CD4-positive, CD25-positive, alpha-beta regulatory T cell (primary cell): ENCODE measurements around the gene RSPH4A. TPM values are rescaled to one million over a fixed set of nuclear protein-coding genes. Genes with fewer than 3 reads are reported as not detected.

ENCODE experiments used
- ATAC-seq, 2 donors: fragments of 150-1000 bp; cut with Tn5 transposase; one replicate each; pipeline ENCODE4 v1.10.0; 2021; ENCODE audit warnings: low read depth in 2 of 2, moderate number of reproducible peaks in 2 of 2, moderate library complexity in 1 of 2
- DNase-seq, 3 donors: peaks; one replicate each; pipeline versions ENCODE4 v3.0.0 to v3.0.0-alpha.2; 2012 to 2022; ENCODE audit warnings: mixed read lengths in 1 of 3
- H3K27ac ChIP-seq: one replicate; pipeline ENCODE4 v1.7.0; 2013; ENCODE audit warnings: mild to moderate bottlenecking, low read length; ENCODE audit not compliant: insufficient read depth, poor library complexity, severe bottlenecking
- H3K27me3 ChIP-seq: one replicate; pipeline ENCODE4 v1.7.0; 2013; ENCODE audit warnings: low read length; ENCODE audit not compliant: control insufficient read depth, insufficient read depth
- H3K36me3 ChIP-seq: one replicate; pipeline ENCODE4 v1.7.0; 2013; ENCODE audit warnings: mild to moderate bottlenecking, low read length, moderate library complexity; ENCODE audit not compliant: control insufficient read depth, insufficient read depth
- H3K4me1 ChIP-seq: 2 replicates; pipeline ENCODE4 v1.7.0; 2013; ENCODE audit warnings: mild to moderate bottlenecking, low read length; ENCODE audit not compliant: insufficient read depth, control insufficient read depth, poor library complexity, severe bottlenecking
- H3K4me3 ChIP-seq: one replicate; pipeline ENCODE4 v1.7.0; 2013; ENCODE audit warnings: low read depth, mild to moderate bottlenecking, low read length, moderate library complexity
- H3K9me3 ChIP-seq, 2 experiments: 1 replicate in 1 of 2; 2 replicates in 1 of 2; pipeline ENCODE4 v1.7.0; 2013; ENCODE audit warnings: low read length in 2 of 2, mild to moderate bottlenecking in 1 of 2, moderate library complexity in 1 of 2; ENCODE audit not compliant: control insufficient read depth in 2 of 2
- H3K27ac Mint-ChIP-seq, 3 donors: one replicate each; pipeline ENCODE4 v1.8.0; 2020 to 2022; ENCODE audit warnings: mild to moderate bottlenecking in 3 of 3, mixed read lengths in 3 of 3, moderate library complexity in 2 of 3
- H3K27me3 Mint-ChIP-seq: one replicate; pipeline ENCODE4 v1.8.0; 2022; ENCODE audit warnings: mild to moderate bottlenecking, mixed read lengths
- H3K36me3 Mint-ChIP-seq: one replicate; pipeline ENCODE4 v1.8.0; 2020; ENCODE audit warnings: mixed read lengths
- H3K4me1 Mint-ChIP-seq, 4 donors: one replicate each; pipeline ENCODE4 v1.8.0; 2020 to 2022; ENCODE audit warnings: mixed read lengths in 4 of 4, mild to moderate bottlenecking in 1 of 4
- H3K4me3 Mint-ChIP-seq, 4 donors: one replicate each; pipeline ENCODE4 v1.8.0; 2020 to 2022; ENCODE audit warnings: mild to moderate bottlenecking in 4 of 4, mixed read lengths in 4 of 4, moderate library complexity in 3 of 4
- H3K9me3 Mint-ChIP-seq, 7 donors: one replicate each; pipeline ENCODE4 v1.8.0; 2020 to 2022; ENCODE audit warnings: mixed read lengths in 7 of 7, mild to moderate bottlenecking in 3 of 7, moderate library complexity in 2 of 7
- polyA plus RNA-seq, 4 donors: library from polyadenylated mRNA; unstranded; fragments of 300-500 nt; fragmentation: Illumina TruSeq; gene quantifications; one replicate each; pipeline ENCODE4 v1.2.3, GENCODE V29; 2021
- total RNA-seq: library from RNA; stranded (reverse); gene quantifications from one replicate; pipeline ENCODE4 v1.2.3, GENCODE V29; 2022

The RSPH4A gene
- total and polyA plus RNA-seq, 5 donors from 2014 or later: 0.08 to 0.52 TPM; not detected in 3

- no peak overlapping the region for H3K27ac ChIP-seq
- H3K36me3 ChIP-seq: peaks cover 11% of the 10 kb centered on the region
- no peak overlapping the region for H3K4me3 ChIP-seq
- peaks cover 0 to 4% (median 0%) of the 10 kb centered on the region in 4 donors for H3K4me1 Mint-ChIP-seq
- H3K27ac Mint-ChIP-seq: no peak overlapping the region
- no peaks in the 10 kb centered on the region for H3K4me1 ChIP-seq
- H3K9me3 ChIP-seq: no peaks in the 10 kb centered on the region
- no peaks in the 10 kb centered on the region for H3K9me3 Mint-ChIP-seq
- no peak for DNase-seq
- no peak overlapping the region for H3K4me3 Mint-ChIP-seq
- H3K27me3 Mint-ChIP-seq: no peaks in the 10 kb centered on the region
- H3K36me3 Mint-ChIP-seq: peaks cover 24% of the 10 kb centered on the region
- ATAC-seq: no peak
- no peaks in the 10 kb centered on the region for H3K27me3 ChIP-seq
Measured at GRCh38 chr6:116631379-116631990, 15.2 kb downstream of the RSPH4A start.

- Histone ChIP-seq H3K36me3 (peaks cover 11% of the 10 kb centered on the region), H3K4me3 (no peak overlapping the region)
- H3K27ac Mint-ChIP-seq: no peak overlapping the region
Measured at GRCh38 chr6:116633685-116634084, 17.4 kb downstream of the RSPH4A start.

GRCh38 chr6:116648156-116648555 lies 31.9 kb downstream of the RSPH4A start:
- H3K4me3 Mint-ChIP-seq: no peak overlapping the region
- peaks cover 18% of the 10 kb centered on the region for H3K36me3 Mint-ChIP-seq
- H3K27me3 ChIP-seq: no peaks in the 10 kb centered on the region
- no peak overlapping the region for H3K4me3 ChIP-seq
- no peaks in the 10 kb centered on the region for H3K4me1 ChIP-seq
- peaks cover 33% of the 10 kb centered on the region for H3K36me3 ChIP-seq
- no peak overlapping the region for H3K27ac ChIP-seq
- no peaks in the 10 kb centered on the region for H3K9me3 ChIP-seq
- H3K27ac Mint-ChIP-seq: no peak overlapping the region
- peaks cover 4 to 22% (median 15%) of the 10 kb centered on the region in 4 donors for H3K4me1 Mint-ChIP-seq
- no peaks in the 10 kb centered on the region for H3K27me3 Mint-ChIP-seq
- ATAC-seq (no peak), DNase-seq (no peak)
- H3K9me3 Mint-ChIP-seq: no peaks in the 10 kb centered on the region

More at GRCh38 chr6:116633685-116634084, 17.4 kb downstream of the RSPH4A start:
- Mint-ChIP-seq H3K4me3 (no peak overlapping the region), H3K36me3 (peaks cover 28% of the 10 kb centered on the region), H3K9me3 (no peaks in the 10 kb centered on the region), H3K4me1 (peaks cover 0 to 4% (median 0%) of the 10 kb centered on the region in 4 donors), H3K27me3 (no peaks in the 10 kb centered on the region)
- no peak for ATAC-seq
- Histone ChIP-seq H3K27ac (no peak overlapping the region), H3K4me1 (no peaks in the 10 kb centered on the region), H3K27me3 (no peaks in the 10 kb centered on the region), H3K9me3 (no peaks in the 10 kb centered on the region)
- DNase-seq: peak in 1 of 3 donors; percentile 21

- no peaks in the 10 kb centered on the region for H3K27me3 Mint-ChIP-seq
- ATAC-seq (no peak), DNase-seq (no peak)
- Histone ChIP-seq H3K4me1 (no peaks in the 10 kb centered on the region), H3K27me3 (no peaks in the 10 kb centered on the region), H3K9me3 (no peaks in the 10 kb centered on the region), H3K36me3 (peaks cover 36% of the 10 kb centered on the region), H3K4me3 (no peak overlapping the region), H3K27ac (no peak overlapping the region)
- H3K4me1 Mint-ChIP-seq: peaks cover 5 to 25% (median 13%) of the 10 kb centered on the region in 4 donors
- no peak overlapping the region for H3K4me3 Mint-ChIP-seq
- no peak overlapping the region for H3K27ac Mint-ChIP-seq
- H3K9me3 Mint-ChIP-seq: no peaks in the 10 kb centered on the region
- peaks cover 18% of the 10 kb centered on the region for H3K36me3 Mint-ChIP-seq
Measured at GRCh38 chr6:116649129-116649528, 32.9 kb downstream of the RSPH4A start.

DNA sequence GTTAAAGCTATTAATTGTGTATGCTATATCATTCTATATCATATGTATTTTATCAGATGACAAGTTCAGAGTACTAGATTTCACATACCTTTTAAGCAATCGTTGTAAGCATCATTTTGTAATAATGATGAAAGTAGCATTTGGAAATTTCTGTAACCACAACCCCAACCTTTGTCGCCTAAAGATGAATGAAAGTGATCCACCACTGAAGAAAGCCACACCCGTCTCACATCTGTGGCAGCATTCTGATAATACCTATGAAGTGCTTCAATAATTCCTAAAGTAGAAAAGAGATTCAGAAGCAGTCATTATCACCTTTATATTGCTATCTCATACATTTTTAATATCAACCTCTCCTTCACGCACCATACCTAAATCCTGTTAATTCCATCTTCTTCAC lies 35.6 kb downstream of the RSPH4A start:
- no peak for ATAC-seq
- Mint-ChIP-seq H3K27ac (peak overlapping the region in 2 of 3 donors; percentile 12 to 43), H3K36me3 (peaks cover 15% of the 10 kb centered on the region), H3K9me3 (no peaks in the 10 kb centered on the region), H3K4me1 (peaks cover 5 to 28% (median 14%) of the 10 kb centered on the region in 4 donors), H3K27me3 (no peaks in the 10 kb centered on the region), H3K4me3 (no peak overlapping the region)
- no peaks in the 10 kb centered on the region for H3K4me1 ChIP-seq
- H3K27ac ChIP-seq: no peak overlapping the region
- peaks cover 48% of the 10 kb centered on the region for H3K36me3 ChIP-seq
- H3K4me3 ChIP-seq: no peak overlapping the region
- no peaks in the 10 kb centered on the region for H3K27me3 ChIP-seq
- H3K9me3 ChIP-seq: no peaks in the 10 kb centered on the region
- DNase-seq: no peak

DNA sequence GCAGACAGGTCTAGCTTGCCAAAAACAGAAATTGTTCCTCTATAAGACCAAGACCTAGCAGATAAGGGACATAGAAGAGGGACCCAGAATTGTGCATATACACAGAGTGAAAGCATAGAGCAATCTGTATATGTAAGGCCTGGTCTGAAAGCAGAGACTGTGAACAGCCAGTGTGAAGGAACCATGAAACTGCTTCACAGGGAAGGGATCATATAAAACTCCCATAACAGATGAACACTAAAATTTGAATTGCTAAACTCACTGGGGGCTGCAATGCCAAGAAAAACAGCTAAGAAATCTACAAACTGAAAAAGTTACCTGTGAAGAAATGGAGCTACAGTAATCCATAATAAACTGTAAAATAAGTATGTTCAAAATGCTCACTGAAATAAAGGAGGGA lies 45.3 kb downstream of the RSPH4A start:
- Histone ChIP-seq H3K27me3 (no peaks in the 10 kb centered on the region), H3K27ac (no peak overlapping the region), H3K9me3 (no peaks in the 10 kb centered on the region), H3K4me3 (no peak overlapping the region), H3K4me1 (peaks cover 23% of the 10 kb centered on the region), H3K36me3 (peaks cover 19% of the 10 kb centered on the region)
- DNase-seq: no peak
- no peaks in the 10 kb centered on the region for H3K9me3 Mint-ChIP-seq
- ATAC-seq: no peak
- H3K36me3 Mint-ChIP-seq: peaks cover 34% of the 10 kb centered on the region
- no peaks in the 10 kb centered on the region for H3K27me3 Mint-ChIP-seq
- H3K4me1 Mint-ChIP-seq: peaks cover 36 to 58% (median 49%) of the 10 kb centered on the region in 4 donors
- H3K4me3 Mint-ChIP-seq: peak overlapping the region in 1 of 4 donors; percentile 44
- peak overlapping the region in 2 of 3 donors; percentile 6 to 49 for H3K27ac Mint-ChIP-seq

- Histone ChIP-seq H3K36me3 (peaks cover 14% of the 10 kb centered on the region), H3K4me1 (peaks cover 25% of the 10 kb centered on the region), H3K27me3 (no peaks in the 10 kb centered on the region), H3K9me3 (no peaks in the 10 kb centered on the region), H3K27ac (no peak overlapping the region), H3K4me3 (no peak overlapping the region)
- DNase-seq (no peak), ATAC-seq (no peak)
- H3K27me3 Mint-ChIP-seq: no peaks in the 10 kb centered on the region
- H3K4me3 Mint-ChIP-seq: peak overlapping the region in 3 of 4 donors; percentile 5 to 44 (median 27)
- H3K4me1 Mint-ChIP-seq: peaks cover 40 to 63% (median 53%) of the 10 kb centered on the region in 4 donors
- peaks cover 30% of the 10 kb centered on the region for H3K36me3 Mint-ChIP-seq
- H3K27ac Mint-ChIP-seq: peak overlapping the region; percentile 6 to 30 (median 15)
- H3K9me3 Mint-ChIP-seq: no peaks in the 10 kb centered on the region
Measured at GRCh38 chr6:116662202-116662601, 45.9 kb downstream of the RSPH4A start.

DNA sequence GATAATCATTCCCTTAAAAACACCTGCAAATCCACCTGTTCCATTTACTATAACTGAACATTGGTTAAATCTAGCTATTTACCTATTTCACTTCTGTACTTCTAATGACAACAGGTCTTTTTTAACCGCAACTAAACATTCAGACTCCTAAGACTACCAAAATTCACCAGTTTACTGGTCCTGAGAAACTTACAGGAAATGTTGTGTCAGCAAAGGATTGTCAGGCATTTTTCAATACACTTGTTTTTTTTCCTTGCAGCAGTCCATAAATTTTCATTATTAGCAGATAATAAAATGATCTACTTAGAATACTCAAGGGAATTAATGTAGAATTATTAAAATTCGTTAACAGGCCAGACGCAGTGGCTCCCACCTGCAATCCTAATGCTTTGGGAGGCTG lies 47.0 kb downstream of the RSPH4A start:
- Histone ChIP-seq H3K9me3 (no peaks in the 10 kb centered on the region), H3K27ac (no peak overlapping the region), H3K27me3 (no peaks in the 10 kb centered on the region), H3K36me3 (peaks cover 4% of the 10 kb centered on the region), H3K4me3 (no peak overlapping the region), H3K4me1 (peaks cover 35% of the 10 kb centered on the region)
- H3K27ac Mint-ChIP-seq: peak overlapping the region in 2 of 3 donors; percentile 10 to 15
- DNase-seq (no peak), ATAC-seq (no peak)
- no peaks in the 10 kb centered on the region for H3K9me3 Mint-ChIP-seq
- peaks cover 30% of the 10 kb centered on the region for H3K36me3 Mint-ChIP-seq
- H3K27me3 Mint-ChIP-seq: no peaks in the 10 kb centered on the region
- peak overlapping the region in 1 of 4 donors; percentile 3 for H3K4me3 Mint-ChIP-seq
- H3K4me1 Mint-ChIP-seq: peaks cover 40 to 73% (median 61%) of the 10 kb centered on the region in 4 donors
